OCI-LY1 (cell line): Measurements from ENCODE around the gene NEUROD4.

ENCODE experiments used
- H2AFZ ChIP-seq: fragments of 200-600 bp; sonication (generic), shearing (Covaris generic); 2 replicates; pipeline ENCODE4 v1.6.0; 2014; ENCODE audit warnings: antibody characterized with exemption, mild to moderate bottlenecking, low read length
- H3F3A ChIP-seq: fragments of 200-600 bp; sonication (generic), shearing (Covaris generic); 2 replicates; pipeline ENCODE4 v1.6.0; 2014; ENCODE audit warnings: mild to moderate bottlenecking, antibody characterized with exemption, low read length, moderate library complexity; ENCODE audit not compliant: insufficient read depth
- H3K27ac ChIP-seq: fragments of 200-600 bp; sonication (generic); 2 replicates; pipeline ENCODE4 v1.5.1; 2014; ENCODE audit warnings: low read length, mixed run types, mild to moderate bottlenecking, low read depth; ENCODE audit not compliant: poor library complexity, severe bottlenecking
- H3K27me3 ChIP-seq: fragments of 200-600 bp; sonication (generic); 2 replicates; pipeline ENCODE4 v1.6.0; 2014; ENCODE audit warnings: antibody characterized with exemption, mild to moderate bottlenecking, low read length, moderate library complexity; ENCODE audit not compliant: insufficient read depth
- H3K36me3 ChIP-seq: fragments of 200-600 bp; sonication (generic); 2 replicates; pipeline ENCODE4 v1.6.1; 2014; ENCODE audit warnings: mild to moderate bottlenecking, antibody characterized with exemption, low read length, moderate library complexity, mixed read lengths; ENCODE audit not compliant: insufficient read depth
- H3K4me1 ChIP-seq: fragments of 200-600 bp; sonication (generic); 2 replicates; pipeline ENCODE4 v1.5.1; 2014; ENCODE audit warnings: mild to moderate bottlenecking, low read length, moderate library complexity; ENCODE audit not compliant: insufficient read depth, severe bottlenecking
- H3K4me2 ChIP-seq: fragments of 200-600 bp; sonication (generic), shearing (Covaris generic); 2 replicates; pipeline ENCODE4 v1.6.1; 2014; ENCODE audit warnings: low read length
- H3K4me3 ChIP-seq: fragments of 200-600 bp; sonication (generic); 2 replicates; pipeline ENCODE4 v1.5.1; 2014; ENCODE audit warnings: low read length, low read depth, mild to moderate bottlenecking, mixed read lengths; ENCODE audit not compliant: poor library complexity, severe bottlenecking
- H3K79me2 ChIP-seq: fragments of 200-600 bp; shearing (Covaris generic); 2 replicates; pipeline ENCODE4 v1.6.1; 2016; ENCODE audit warnings: mixed run types, low read length, mixed read lengths; ENCODE audit not compliant: insufficient read depth
- H3K9ac ChIP-seq: fragments of 200-600 bp; sonication (generic), shearing (Covaris generic); 2 replicates; pipeline ENCODE4 v1.6.1; 2014; ENCODE audit warnings: mild to moderate bottlenecking, low read length, mixed read lengths
- H3K9me2 ChIP-seq: fragments of 200-600 bp; sonication (generic), shearing (Covaris generic); 2 replicates; pipeline ENCODE4 v1.6.1; 2014; ENCODE audit warnings: low read depth, mild to moderate bottlenecking, low read length, mixed read lengths
- H3K9me3 ChIP-seq: fragments of 200-600 bp; shearing (Covaris generic); 2 replicates; pipeline ENCODE4 v1.6.1; 2014; ENCODE audit warnings: low read length, mixed read lengths
- H4K20me1 ChIP-seq: fragments of 200-600 bp; sonication (generic), shearing (Covaris generic); 2 replicates; pipeline ENCODE4 v1.6.0; 2016; ENCODE audit warnings: mild to moderate bottlenecking, low read length; ENCODE audit not compliant: insufficient read depth
- EZH2 ChIP-seq: fragments of 200-600 bp; sonication (generic), shearing (Covaris generic); IDR thresholded peaks from 2 replicates; pipeline ENCODE4 v1.8.0; 2017; ENCODE audit warnings: borderline replicate concordance, mixed run types, mild to moderate bottlenecking, antibody characterized with exemption, low read length, moderate library complexity, mixed read lengths
- TF ChIP-seq, protein P1 (sequence below): fragments of 200-600 bp; sonication (generic), shearing (Covaris generic); IDR thresholded peaks from 2 replicates; pipeline ENCODE4 v1.5.1; 2017; ENCODE audit warnings: mild to moderate bottlenecking, antibody characterized with exemption, low read length, moderate library complexity, mixed read lengths

The NEUROD4 gene

DNA sequence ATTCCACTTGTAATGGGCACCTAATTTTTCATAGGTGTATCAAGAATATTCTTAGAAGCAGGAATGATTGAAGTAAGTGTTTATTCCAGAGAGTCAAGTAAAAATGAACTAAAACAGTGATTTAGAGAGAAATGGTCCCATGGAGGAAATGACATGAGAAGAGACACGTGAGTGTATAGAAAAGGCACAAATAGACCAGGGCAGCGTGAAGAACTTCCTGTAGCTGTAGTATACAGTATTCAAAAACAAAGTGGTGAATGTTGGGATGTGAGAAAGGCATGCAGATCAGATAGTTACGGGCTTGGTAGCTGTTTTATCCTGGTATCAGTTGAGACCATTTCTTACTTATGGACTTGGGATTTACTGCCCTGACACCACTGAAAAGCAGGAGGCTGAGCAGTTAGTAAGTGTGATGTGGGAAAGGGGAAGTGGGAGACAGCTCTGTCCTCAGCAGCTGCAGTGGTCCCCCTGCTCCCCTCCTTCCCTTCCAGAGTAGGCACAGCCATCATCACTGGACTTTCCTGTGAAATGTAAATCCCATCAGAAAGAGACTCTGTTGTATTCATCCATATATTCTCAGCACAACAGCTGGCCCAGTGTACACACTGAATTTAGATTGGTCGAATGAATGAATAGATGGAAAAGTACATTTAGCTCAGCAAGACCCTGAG, 18.4 kb upstream of the NEUROD4 start:
- Histone ChIP-seq H3K4me3 (no peak overlapping the region), H3K36me3 (peaks cover 8% of the 10 kb centered on the region; the same call in 1 of the 2 replicates), H3K4me2 (peak overlapping the region; percentile 15; the same call in 1 of the 2 replicates), H3K4me1 (peaks cover 25% of the 10 kb centered on the region), H3K9ac (no peak overlapping the region), H3K9me2 (no peaks in the 10 kb centered on the region), H4K20me1 (no peaks in the 10 kb centered on the region), H3K79me2 (no peaks in the 10 kb centered on the region), H3K9me3 (no peaks in the 10 kb centered on the region), H3K27ac (peak overlapping the region; percentile 18), H2AFZ (no peak overlapping the region), H3K27me3 (no peaks in the 10 kb centered on the region), H3F3A (no peaks in the 10 kb centered on the region)
- TF ChIP-seq EZH2, result no peak
- TF ChIP-seq, protein P1, sequence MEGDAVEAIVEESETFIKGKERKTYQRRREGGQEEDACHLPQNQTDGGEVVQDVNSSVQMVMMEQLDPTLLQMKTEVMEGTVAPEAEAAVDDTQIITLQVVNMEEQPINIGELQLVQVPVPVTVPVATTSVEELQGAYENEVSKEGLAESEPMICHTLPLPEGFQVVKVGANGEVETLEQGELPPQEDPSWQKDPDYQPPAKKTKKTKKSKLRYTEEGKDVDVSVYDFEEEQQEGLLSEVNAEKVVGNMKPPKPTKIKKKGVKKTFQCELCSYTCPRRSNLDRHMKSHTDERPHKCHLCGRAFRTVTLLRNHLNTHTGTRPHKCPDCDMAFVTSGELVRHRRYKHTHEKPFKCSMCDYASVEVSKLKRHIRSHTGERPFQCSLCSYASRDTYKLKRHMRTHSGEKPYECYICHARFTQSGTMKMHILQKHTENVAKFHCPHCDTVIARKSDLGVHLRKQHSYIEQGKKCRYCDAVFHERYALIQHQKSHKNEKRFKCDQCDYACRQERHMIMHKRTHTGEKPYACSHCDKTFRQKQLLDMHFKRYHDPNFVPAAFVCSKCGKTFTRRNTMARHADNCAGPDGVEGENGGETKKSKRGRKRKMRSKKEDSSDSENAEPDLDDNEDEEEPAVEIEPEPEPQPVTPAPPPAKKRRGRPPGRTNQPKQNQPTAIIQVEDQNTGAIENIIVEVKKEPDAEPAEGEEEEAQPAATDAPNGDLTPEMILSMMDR, result no peak

GRCh38 chr12:55002355-55002754, 17.4 kb upstream of the NEUROD4 start:
- TF ChIP-seq EZH2, result no peak
- TF ChIP-seq, protein P1, result no peak
- no peaks in the 10 kb centered on the region for H4K20me1 ChIP-seq
- H2AFZ ChIP-seq, result no peak overlapping the region
- no peak overlapping the region for H3K4me2 ChIP-seq
- H3K27me3 ChIP-seq, result no peaks in the 10 kb centered on the region
- no peaks in the 10 kb centered on the region for H3F3A ChIP-seq
- no peak overlapping the region for H3K9ac ChIP-seq
- H3K4me3 ChIP-seq, result no peak overlapping the region
- no peaks in the 10 kb centered on the region for H3K9me2 ChIP-seq
- H3K9me3 ChIP-seq, result no peaks in the 10 kb centered on the region
- peaks cover 8% of the 10 kb centered on the region; the same call in 1 of the 2 replicates for H3K36me3 ChIP-seq
- H3K4me1 ChIP-seq, result peaks cover 25% of the 10 kb centered on the region
- no peaks in the 10 kb centered on the region for H3K79me2 ChIP-seq
- no peak overlapping the region for H3K27ac ChIP-seq

DNA sequence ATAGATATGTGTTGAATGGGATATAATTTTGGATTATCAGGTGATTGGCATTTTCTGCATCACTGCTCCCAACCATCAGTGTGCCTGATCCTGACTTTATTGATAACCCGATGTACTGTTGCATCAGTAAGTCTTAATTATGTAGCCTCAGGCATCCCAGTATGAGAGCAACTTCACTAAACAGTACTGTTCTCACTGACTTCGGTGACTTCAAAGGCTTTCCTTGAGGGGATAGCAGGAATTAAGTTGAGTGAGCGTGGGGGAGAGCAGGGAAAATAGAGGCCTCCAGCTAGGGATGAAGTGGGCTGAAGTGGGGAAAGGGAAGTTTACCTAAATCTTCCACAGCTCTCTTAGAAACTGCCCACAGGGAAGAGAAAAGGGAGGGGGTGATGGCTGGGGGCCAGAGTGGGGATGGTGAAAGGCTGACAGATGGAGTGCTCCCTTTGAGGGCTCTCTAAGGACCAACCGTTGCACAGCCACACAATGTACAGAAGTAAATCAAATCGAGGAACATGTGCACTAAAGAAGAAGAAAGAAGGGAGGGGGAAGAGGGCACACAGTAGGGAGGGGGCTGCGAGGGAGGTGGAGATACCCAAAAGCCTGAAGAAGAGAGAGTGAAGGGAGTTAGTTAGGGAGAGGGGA, 10.7 kb upstream of the NEUROD4 start:
- no peak overlapping the region for H3K4me2 ChIP-seq
- no peaks in the 10 kb centered on the region for H3K79me2 ChIP-seq
- no peaks in the 10 kb centered on the region for H3K9me2 ChIP-seq
- H3K9me3 ChIP-seq, result no peaks in the 10 kb centered on the region
- no peaks in the 10 kb centered on the region; the same call in 1 of the 2 replicates for H3K36me3 ChIP-seq
- no peaks in the 10 kb centered on the region for H3F3A ChIP-seq
- H3K4me3 ChIP-seq, result no peak overlapping the region
- H4K20me1 ChIP-seq, result no peaks in the 10 kb centered on the region
- no peak overlapping the region for H3K27ac ChIP-seq
- H3K4me1 ChIP-seq, result no peaks in the 10 kb centered on the region
- no peak for TF ChIP-seq EZH2
- TF ChIP-seq, protein P1, result no peak
- no peak overlapping the region for H2AFZ ChIP-seq
- no peak overlapping the region for H3K9ac ChIP-seq
- no peaks in the 10 kb centered on the region for H3K27me3 ChIP-seq
